Measurements from ENCODE around the gene ZNF423. TPM values are rescaled to one million over a fixed set of nuclear protein-coding genes. Genes with fewer than 3 reads are reported as not detected.

Gene ZNF423
- total and polyA plus RNA-seq, 2 of the 13 experiments (the other 11 are each of a cell fraction or from before 2014, with no cell fraction given), result 0.07 to 0.31 TPM

GRCh38 chr16:49439676-49440075 lies 416.2 kb downstream of the ZNF423 start (continued):
- TF ChIP-seq DMTF1 (CRISPR knock-in tag; IDR thresholded peaks at IDR 0.05) (no peak), ZNF496 (CRISPR knock-in tag; IDR thresholded peaks at IDR 0.05; ENCODE audit: insufficient replicate concordance) (no peak), ZNF724P (CRISPR knock-in tag; IDR thresholded peaks at IDR 0.05; ENCODE audit: borderline replicate concordance) (no peak), CEBPZ (IDR thresholded peaks at IDR 0.05; ENCODE audit: low read length) (no peak), ZNF7 (CRISPR knock-in tag; IDR thresholded peaks at IDR 0.05) (no peak), THAP11 (CRISPR knock-in tag; IDR thresholded peaks at IDR 0.05) (no peak), MED1 (CRISPR knock-in tag; IDR thresholded peaks at IDR 0.05) (no peak), ZFP36L2 (CRISPR knock-in tag; IDR thresholded peaks at IDR 0.05) (no peak), MYPOP (CRISPR knock-in tag; IDR thresholded peaks at IDR 0.05) (no peak), NCOR1 (IDR thresholded peaks at IDR 0.05; ENCODE audit: borderline replicate concordance, low read length) (no peak)

Data from HepG2 (cell line).